ENCODE data around the gene TMEM200A.

TMEM200A gene

GRCh38 chr6:130482645-130483390 lies 117.0 kb downstream of the TMEM200A start:
- no peak overlapping the region for H3K4me3 ChIP-seq (ENCODE audit: severe bottlenecking)
- no peaks in the 10 kb centered on the region for H3K9me3 ChIP-seq (ENCODE audit: severe bottlenecking)
- no peaks in the 10 kb centered on the region for H3K27me3 ChIP-seq (ENCODE audit: insufficient read depth, poor library complexity, severe bottlenecking)
- no peak for DNase-seq (ENCODE audit: low spot score)
- H3K4me1 ChIP-seq (ENCODE audit: insufficient read depth, poor library complexity, severe bottlenecking) = no peaks in the 10 kb centered on the region
- peak overlapping the region; percentile 8 for H3K27ac ChIP-seq (ENCODE audit: poor library complexity, severe bottlenecking)
- no peaks in the 10 kb centered on the region for H3K36me3 ChIP-seq (ENCODE audit: low read depth)
- ATAC-seq (ENCODE audit: low read depth) = no peak
- TF ChIP-seq CTCF (IDR thresholded peaks at IDR 0.05; ENCODE audit: poor library complexity, severe bottlenecking) = no peak

- ATAC-seq (ENCODE audit: low read depth) (no peak), DNase-seq (ENCODE audit: low spot score) (no peak)
- no peaks in the 10 kb centered on the region for H3K9me3 ChIP-seq (ENCODE audit: severe bottlenecking)
- H3K27ac ChIP-seq (ENCODE audit: poor library complexity, severe bottlenecking) = no peak overlapping the region
- no peak overlapping the region for H3K4me3 ChIP-seq (ENCODE audit: severe bottlenecking)
- TF ChIP-seq CTCF (IDR thresholded peaks at IDR 0.05; ENCODE audit: poor library complexity, severe bottlenecking) = no peak
- no peaks in the 10 kb centered on the region for H3K36me3 ChIP-seq (ENCODE audit: low read depth)
- no peaks in the 10 kb centered on the region for H3K27me3 ChIP-seq (ENCODE audit: insufficient read depth, poor library complexity, severe bottlenecking)
- no peaks in the 10 kb centered on the region for H3K4me1 ChIP-seq (ENCODE audit: insufficient read depth, poor library complexity, severe bottlenecking)
Measured at GRCh38 chr6:130485870-130486269, 120.1 kb downstream of the TMEM200A start.

- no peak for ATAC-seq (ENCODE audit: low read depth)
Measured at GRCh38 chr6:130486417-130486816, 120.6 kb downstream of the TMEM200A start.

GRCh38 chr6:130489514-130489913 lies 123.7 kb downstream of the TMEM200A start:
- no peak for TF ChIP-seq CTCF (IDR thresholded peaks at IDR 0.05; ENCODE audit: poor library complexity, severe bottlenecking)
- H3K27me3 ChIP-seq (ENCODE audit: insufficient read depth, poor library complexity, severe bottlenecking) = no peaks in the 10 kb centered on the region
- H3K36me3 ChIP-seq (ENCODE audit: low read depth) = no peaks in the 10 kb centered on the region
- no peak overlapping the region for H3K27ac ChIP-seq (ENCODE audit: poor library complexity, severe bottlenecking)
- ATAC-seq (ENCODE audit: low read depth) (no peak), DNase-seq (ENCODE audit: low spot score) (no peak)
- H3K9me3 ChIP-seq (ENCODE audit: severe bottlenecking) = no peaks in the 10 kb centered on the region
- H3K4me3 ChIP-seq (ENCODE audit: severe bottlenecking) = no peak overlapping the region
- H3K4me1 ChIP-seq (ENCODE audit: insufficient read depth, poor library complexity, severe bottlenecking) = no peaks in the 10 kb centered on the region

More at GRCh38 chr6:130486417-130486816, 120.6 kb downstream of the TMEM200A start:
- Histone ChIP-seq H3K27me3 (ENCODE audit: insufficient read depth, poor library complexity, severe bottlenecking) (no peaks in the 10 kb centered on the region), H3K27ac (ENCODE audit: poor library complexity, severe bottlenecking) (no peak overlapping the region), H3K4me3 (ENCODE audit: severe bottlenecking) (no peak overlapping the region), H3K9me3 (ENCODE audit: severe bottlenecking) (no peaks in the 10 kb centered on the region), H3K36me3 (ENCODE audit: low read depth) (no peaks in the 10 kb centered on the region), H3K4me1 (ENCODE audit: insufficient read depth, poor library complexity, severe bottlenecking) (no peaks in the 10 kb centered on the region)
- no peak for TF ChIP-seq CTCF (IDR thresholded peaks at IDR 0.05; ENCODE audit: poor library complexity, severe bottlenecking)
- no peak for DNase-seq (ENCODE audit: low spot score)
